Occipital lobe (tissue), 2 donors: ENCODE data around the gene B3GNT5. TPM values are rescaled to one million over a fixed set of nuclear protein-coding genes. Genes with fewer than 3 reads are reported as not detected.
"Not testable (repeated sequence)": the region's sequence is repeated elsewhere in the genome, so short reads cannot be mapped to it uniquely, and the experiment has no call there.

Experiments
- DNase-seq: peaks from one replicate; lab custom pipeline; 2025; lab: John Stamatoyannopoulos, UW
- total RNA-seq: library from RNA; depleted of rRNA; stranded (reverse); fragments of >200 nt; gene quantifications from one replicate; pipeline ENCODE4 v1.2.3, GENCODE V29; 2014

The B3GNT5 gene
- total RNA-seq, 1 donor from 2014 or later = 24.0 TPM

- DNase-seq = not testable (repeated sequence)
Measured at GRCh38 chr3:183230251-183230650, 22.8 kb upstream of the B3GNT5 start.

GRCh38 chr3:183230826-183231225 is 22.2 kb upstream of the B3GNT5 start:
- no peak for DNase-seq

GRCh38 chr3:183233966-183234365 is 19.1 kb upstream of the B3GNT5 start:
- DNase-seq = no peak

- DNase-seq = no peak
Measured at GRCh38 chr3:183239046-183239445, 14.0 kb upstream of the B3GNT5 start.

GRCh38 chr3:183242431-183242830 is 10.6 kb upstream of the B3GNT5 start:
- no peak for DNase-seq

GRCh38 chr3:183244219-183244618 is 8.8 kb upstream of the B3GNT5 start:
- DNase-seq = no peak

GRCh38 chr3:183244981-183245476 is 8.0 kb upstream of the B3GNT5 start:
- DNase-seq = no peak

- no peak for DNase-seq
Measured at GRCh38 chr3:183247011-183247589, 6.0 kb upstream of the B3GNT5 start.

GRCh38 chr3:183249006-183249718 is 3.9 kb upstream of the B3GNT5 start:
- DNase-seq = no peak

GRCh38 chr3:183252118-183252782 is 803 bp upstream of the B3GNT5 start:
- DNase-seq = no peak

GRCh38 chr3:183253528-183254486 is 754 bp downstream of the B3GNT5 start:
- DNase-seq = no peak

GRCh38 chr3:183254487-183255347 is 1.7 kb downstream of the B3GNT5 start:
- DNase-seq = no peak

- no peak for DNase-seq
Measured at GRCh38 chr3:183255348-183255730, 2.3 kb downstream of the B3GNT5 start.

GRCh38 chr3:183259087-183259486 is 6.0 kb downstream of the B3GNT5 start:
- no peak for DNase-seq

GRCh38 chr3:183259621-183260020 is 6.6 kb downstream of the B3GNT5 start:
- DNase-seq = no peak

GRCh38 chr3:183260167-183260904 is 7.3 kb downstream of the B3GNT5 start:
- no peak for DNase-seq

GRCh38 chr3:183261151-183261724 is 8.2 kb downstream of the B3GNT5 start:
- DNase-seq = no peak

GRCh38 chr3:183262875-183263378 is 9.9 kb downstream of the B3GNT5 start:
- no peak for DNase-seq

- DNase-seq = no peak
Measured at GRCh38 chr3:183264268-183264667, 11.2 kb downstream of the B3GNT5 start.
